Caco-2 (cell line): Measurements from ENCODE around the gene KLHDC7A. TPM values are rescaled to one million over a fixed set of nuclear protein-coding genes. Genes with fewer than 3 reads are reported as not detected.

Source experiments
- BruUV-seq: library from RNA; stranded (reverse); fragments of 400-500 nt; replicated peaks from 2 replicates; lab custom pipeline; 2021; lab: Mats Ljungman, UMichigan
- CTCF ChIA-PET: fragments of 300-600 bp; sonication (Branson Sonifier 250); formaldehyde crosslinking; loops from one replicate; lab custom pipeline; 2022; ENCODE audit warnings: antibody characterized with exemption; lab: Charles Lee
- POLR2A ChIA-PET: fragments of 300-600 bp; sonication (Branson Sonifier 250); formaldehyde crosslinking; loops from one replicate; lab custom pipeline; 2022; ENCODE audit warnings: antibody characterized with exemption; lab: Charles Lee
- DNase-seq, 2 experiments: peaks; one replicate each; pipeline versions ENCODE4 v3.0.0 to v3.0.0-alpha.2; 2020 to 2022
- H3K27me3 ChIP-seq: replicated peaks from 2 replicates; pipeline ENCODE4 v1.6.0; 2011; ENCODE audit warnings: low read length; ENCODE audit not compliant: control insufficient read depth, insufficient read depth
- H3K36me3 ChIP-seq: 2 replicates; pipeline ENCODE4 v1.5.1; 2011; ENCODE audit warnings: low read length; ENCODE audit not compliant: control insufficient read depth, insufficient read depth
- H3K4me1 ChIP-seq: fragments of 250-450 bp; sonication (Bioruptor Pico); 2 replicates; pipeline ENCODE4 v1.5.1; 2020; ENCODE audit warnings: mild to moderate bottlenecking
- H3K4me3 ChIP-seq: 2 replicates; pipeline ENCODE4 v1.5.1; 2011; ENCODE audit warnings: low read depth, mild to moderate bottlenecking, control low read depth, low read length
- H3K9me3 ChIP-seq: fragments of 250-450 bp; sonication (Bioruptor Pico); 2 replicates; pipeline ENCODE4 v1.5.1; 2020; ENCODE audit warnings: mild to moderate bottlenecking, moderate library complexity
- H3K27ac Mint-ChIP-seq: one replicate; pipeline ENCODE4 v1.8.0; 2022; ENCODE audit warnings: mixed read lengths; ENCODE audit not compliant: unreplicated experiment
- H3K27me3 Mint-ChIP-seq: one replicate; pipeline ENCODE4 v1.8.0; 2022; ENCODE audit warnings: mixed read lengths; ENCODE audit not compliant: insufficient read depth, unreplicated experiment
- H3K36me3 Mint-ChIP-seq: one replicate; pipeline ENCODE4 v1.8.0; 2022; ENCODE audit warnings: mild to moderate bottlenecking, mixed read lengths; ENCODE audit not compliant: insufficient read depth, unreplicated experiment
- H3K4me1 Mint-ChIP-seq: one replicate; pipeline ENCODE4 v1.8.0; 2022; ENCODE audit warnings: low read depth, mixed read lengths; ENCODE audit not compliant: unreplicated experiment
- H3K4me3 Mint-ChIP-seq: one replicate; pipeline ENCODE4 v1.8.0; 2022; ENCODE audit warnings: mild to moderate bottlenecking, moderate library complexity, mixed read lengths; ENCODE audit not compliant: unreplicated experiment
- H3K9me3 Mint-ChIP-seq: one replicate; pipeline ENCODE4 v1.8.0; 2022; ENCODE audit warnings: mixed read lengths; ENCODE audit not compliant: unreplicated experiment
- intact Hi-C: fragments of 100-400 bp; cut with micrococcal nuclease; formaldehyde crosslinking; loops from one replicate; pipeline ENCODE4 v1.10.0; 2022; ENCODE audit not compliant: unreplicated experiment
- total RNA-seq: library from RNA; stranded (reverse); gene quantifications from 2 replicates; pipeline ENCODE4 v1.2.3, GENCODE V29; 2022
- TF ChIP-seq, protein P1 (sequence below), 2 experiments: fragments of 200-600 bp in 1 of 2; IDR thresholded peaks; 1 replicate in 1 of 2; 2 replicates in 1 of 2; pipeline versions ENCODE4 v1.5.1 to v1.8.0; 2011 to 2022; ENCODE audit warnings: antibody characterized with exemption in 1 of 2, control low read depth in 1 of 2, inconsistent platforms in 1 of 2, low read depth in 1 of 2, low read length in 1 of 2, mild to moderate bottlenecking in 1 of 2, moderate library complexity in 1 of 2; ENCODE audit not compliant: insufficient read depth in 1 of 2, severe bottlenecking in 1 of 2, unreplicated experiment in 1 of 2

KLHDC7A gene
- total RNA-seq, 1 experiment from 2014 or later: 6.1 TPM

DNA sequence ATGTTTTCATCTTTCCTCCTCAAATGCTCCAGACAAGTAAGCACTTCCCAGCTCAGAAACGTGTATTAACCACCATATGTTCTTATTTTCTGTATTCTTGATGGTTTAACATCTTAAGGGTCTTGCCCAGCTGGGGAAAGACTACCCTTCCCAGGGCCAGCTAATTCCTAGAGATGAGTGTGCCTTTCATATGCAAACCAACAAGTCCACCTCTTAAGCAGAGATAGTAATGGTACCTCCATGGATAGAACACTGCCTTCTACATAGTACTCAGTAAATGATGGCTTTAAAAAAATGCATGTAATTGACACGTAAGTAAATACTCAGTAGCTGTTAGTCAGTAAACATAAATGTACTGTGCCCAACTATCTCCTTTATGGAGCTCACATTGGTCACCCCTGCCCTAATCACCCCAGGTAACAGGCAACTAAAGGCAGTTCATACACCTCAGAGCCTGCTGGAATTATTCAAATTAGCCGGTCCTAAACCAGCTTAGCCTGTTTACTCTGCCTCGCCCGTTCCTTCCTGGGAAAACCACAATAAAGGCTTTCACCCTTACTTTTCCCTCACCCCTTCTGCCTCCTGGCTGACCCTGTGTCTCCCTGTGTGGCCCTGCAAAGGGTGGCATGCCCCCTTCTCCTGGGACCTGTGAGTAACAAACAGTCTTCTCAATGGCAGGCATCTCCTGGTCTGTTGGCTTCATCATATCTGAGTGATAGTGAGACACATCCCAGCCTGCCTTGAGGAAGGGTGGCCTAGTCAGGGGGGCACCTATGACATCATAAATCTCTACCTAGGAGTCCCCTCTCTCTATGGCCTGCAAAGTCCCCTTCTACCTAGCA is 40.1 kb upstream of the KLHDC7A start:
- intact Hi-C loops: no loop called here
- H3K4me3 Mint-ChIP-seq: no peak overlapping the region
- no peaks in the 10 kb centered on the region for H3K36me3 ChIP-seq
- no peak overlapping the region for H3K27ac Mint-ChIP-seq
- H3K36me3 Mint-ChIP-seq: no peaks in the 10 kb centered on the region
- H3K4me1 ChIP-seq: no peaks in the 10 kb centered on the region
- CTCF ChIA-PET: no interaction called here
- H3K9me3 ChIP-seq: no peaks in the 10 kb centered on the region
- BruUV-seq: no TSS peak
- TF ChIP-seq, protein P1, sequence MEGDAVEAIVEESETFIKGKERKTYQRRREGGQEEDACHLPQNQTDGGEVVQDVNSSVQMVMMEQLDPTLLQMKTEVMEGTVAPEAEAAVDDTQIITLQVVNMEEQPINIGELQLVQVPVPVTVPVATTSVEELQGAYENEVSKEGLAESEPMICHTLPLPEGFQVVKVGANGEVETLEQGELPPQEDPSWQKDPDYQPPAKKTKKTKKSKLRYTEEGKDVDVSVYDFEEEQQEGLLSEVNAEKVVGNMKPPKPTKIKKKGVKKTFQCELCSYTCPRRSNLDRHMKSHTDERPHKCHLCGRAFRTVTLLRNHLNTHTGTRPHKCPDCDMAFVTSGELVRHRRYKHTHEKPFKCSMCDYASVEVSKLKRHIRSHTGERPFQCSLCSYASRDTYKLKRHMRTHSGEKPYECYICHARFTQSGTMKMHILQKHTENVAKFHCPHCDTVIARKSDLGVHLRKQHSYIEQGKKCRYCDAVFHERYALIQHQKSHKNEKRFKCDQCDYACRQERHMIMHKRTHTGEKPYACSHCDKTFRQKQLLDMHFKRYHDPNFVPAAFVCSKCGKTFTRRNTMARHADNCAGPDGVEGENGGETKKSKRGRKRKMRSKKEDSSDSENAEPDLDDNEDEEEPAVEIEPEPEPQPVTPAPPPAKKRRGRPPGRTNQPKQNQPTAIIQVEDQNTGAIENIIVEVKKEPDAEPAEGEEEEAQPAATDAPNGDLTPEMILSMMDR (IDR thresholded peaks at IDR 0.05; ENCODE audit: insufficient read depth in 1 of 2, low read depth in 1 of 2, low read length in 1 of 2, severe bottlenecking in 1 of 2, unreplicated experiment in 1 of 2): no peak
- H3K4me1 Mint-ChIP-seq: no peaks in the 10 kb centered on the region
- POLR2A ChIA-PET: no interaction called here
- no peak for DNase-seq
- H3K27me3 ChIP-seq: no peaks in the 10 kb centered on the region
- peaks cover 11% of the 10 kb centered on the region for H3K9me3 Mint-ChIP-seq
- H3K27me3 Mint-ChIP-seq: peaks cover 6% of the 10 kb centered on the region
- H3K4me3 ChIP-seq: no peak overlapping the region

DNA sequence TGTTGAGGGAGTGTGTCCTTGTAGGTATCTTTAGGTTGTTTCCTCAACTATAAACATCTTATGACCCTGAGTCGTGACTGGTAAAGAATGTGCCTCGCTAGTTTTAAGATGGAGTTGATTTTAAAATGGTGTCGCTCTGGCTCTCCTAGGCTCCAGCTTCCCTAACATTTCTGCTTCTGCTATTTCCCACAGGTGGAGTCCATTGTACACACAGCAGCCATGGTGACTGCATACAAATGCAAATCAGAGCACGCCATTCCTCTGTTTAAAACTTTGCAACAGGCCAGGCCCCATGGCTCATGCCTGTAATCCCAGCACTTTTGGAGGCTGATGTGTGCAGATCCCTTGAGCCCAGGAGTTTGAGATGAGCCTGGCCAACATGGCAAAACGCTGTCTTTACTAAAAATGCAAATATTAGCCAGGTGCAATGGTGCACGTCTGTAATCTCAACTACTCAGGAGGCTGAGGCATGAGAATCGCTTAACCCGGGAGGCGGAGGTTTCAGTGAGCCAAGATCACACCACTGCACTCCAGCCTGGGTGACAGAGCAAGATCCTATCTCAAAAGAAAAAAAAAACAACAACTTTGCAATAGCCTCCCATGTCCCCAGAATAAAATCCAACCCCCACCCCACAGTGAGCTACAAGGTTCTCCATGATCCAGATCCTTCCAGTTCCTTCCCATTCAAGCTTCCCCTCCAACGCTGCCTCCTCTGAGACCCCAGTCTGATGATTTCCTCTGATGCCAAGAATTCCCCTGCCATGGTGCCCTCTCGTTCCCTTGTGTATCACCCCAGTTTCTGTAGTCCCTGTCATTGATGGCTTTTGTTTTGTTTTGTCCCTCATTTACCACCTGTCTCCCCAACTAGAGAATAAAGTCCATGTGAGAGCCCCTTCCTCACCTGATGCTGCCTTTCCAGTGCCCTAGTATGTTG is 36.9 kb upstream of the KLHDC7A start:
- intact Hi-C loops: no loop called here
- BruUV-seq: no TSS peak
- Histone ChIP-seq H3K9me3 (no peaks in the 10 kb centered on the region), H3K27me3 (no peaks in the 10 kb centered on the region), H3K4me3 (no peak overlapping the region), H3K36me3 (no peaks in the 10 kb centered on the region), H3K4me1 (0 out of 2 replicates have a peak, but pooled peaks cover 2% of the 10 kb centered on the region)
- H3K4me1 Mint-ChIP-seq: peaks cover 5% of the 10 kb centered on the region
- H3K4me3 Mint-ChIP-seq: no peak overlapping the region
- DNase-seq: no peak
- TF ChIP-seq, protein P1 (IDR thresholded peaks at IDR 0.05; ENCODE audit: insufficient read depth in 1 of 2, low read depth in 1 of 2, low read length in 1 of 2, severe bottlenecking in 1 of 2, unreplicated experiment in 1 of 2): no peak
- ChIA-PET POLR2A (no interaction called here), CTCF (no interaction called here)
- peaks cover 10% of the 10 kb centered on the region for H3K9me3 Mint-ChIP-seq
- H3K27me3 Mint-ChIP-seq: no peaks in the 10 kb centered on the region
- H3K27ac Mint-ChIP-seq: no peak overlapping the region
- H3K36me3 Mint-ChIP-seq: no peaks in the 10 kb centered on the region

DNA sequence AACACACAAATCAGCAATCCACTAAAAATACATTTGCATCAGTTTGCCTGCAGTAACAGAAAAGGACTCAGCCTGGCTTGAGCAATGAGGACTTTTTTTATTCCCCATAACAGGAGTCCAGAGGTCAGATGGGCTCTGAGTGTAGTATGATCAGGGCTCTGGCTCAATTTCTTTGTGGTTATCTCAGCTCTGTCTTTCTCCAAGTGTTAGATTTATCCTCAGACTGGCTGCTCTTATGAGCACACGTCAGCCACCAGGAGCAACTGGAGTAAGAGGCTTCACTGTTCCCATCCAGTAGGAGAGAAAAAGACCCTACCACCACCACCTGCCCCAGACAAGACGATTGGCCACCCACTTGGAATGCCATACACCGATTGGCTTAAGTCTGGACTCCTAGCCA is 36.2 kb upstream of the KLHDC7A start:
- TF ChIP-seq, protein P1 (IDR thresholded peaks at IDR 0.05; ENCODE audit: insufficient read depth in 1 of 2, low read depth in 1 of 2, low read length in 1 of 2, severe bottlenecking in 1 of 2, unreplicated experiment in 1 of 2): no peak
- Mint-ChIP-seq H3K36me3 (no peaks in the 10 kb centered on the region), H3K4me3 (no peak overlapping the region), H3K9me3 (peaks cover 10% of the 10 kb centered on the region), H3K4me1 (peaks cover 7% of the 10 kb centered on the region), H3K27ac (no peak overlapping the region), H3K27me3 (no peaks in the 10 kb centered on the region)
- POLR2A ChIA-PET: no interaction called here
- CTCF ChIA-PET: no interaction called here
- no peak for DNase-seq
- H3K4me3 ChIP-seq: no peak overlapping the region
- H3K36me3 ChIP-seq: no peaks in the 10 kb centered on the region
- H3K27me3 ChIP-seq: no peaks in the 10 kb centered on the region
- intact Hi-C loops: no loop called here
- H3K9me3 ChIP-seq: no peaks in the 10 kb centered on the region
- BruUV-seq: no TSS peak
- 0 out of 2 replicates have a peak, but pooled peaks cover 7% of the 10 kb centered on the region for H3K4me1 ChIP-seq
